ENCODE measurements around the gene TTC6. TPM values are rescaled to one million over a fixed set of nuclear protein-coding genes. Genes with fewer than 3 reads are reported as not detected.

TTC6 gene, protein sequence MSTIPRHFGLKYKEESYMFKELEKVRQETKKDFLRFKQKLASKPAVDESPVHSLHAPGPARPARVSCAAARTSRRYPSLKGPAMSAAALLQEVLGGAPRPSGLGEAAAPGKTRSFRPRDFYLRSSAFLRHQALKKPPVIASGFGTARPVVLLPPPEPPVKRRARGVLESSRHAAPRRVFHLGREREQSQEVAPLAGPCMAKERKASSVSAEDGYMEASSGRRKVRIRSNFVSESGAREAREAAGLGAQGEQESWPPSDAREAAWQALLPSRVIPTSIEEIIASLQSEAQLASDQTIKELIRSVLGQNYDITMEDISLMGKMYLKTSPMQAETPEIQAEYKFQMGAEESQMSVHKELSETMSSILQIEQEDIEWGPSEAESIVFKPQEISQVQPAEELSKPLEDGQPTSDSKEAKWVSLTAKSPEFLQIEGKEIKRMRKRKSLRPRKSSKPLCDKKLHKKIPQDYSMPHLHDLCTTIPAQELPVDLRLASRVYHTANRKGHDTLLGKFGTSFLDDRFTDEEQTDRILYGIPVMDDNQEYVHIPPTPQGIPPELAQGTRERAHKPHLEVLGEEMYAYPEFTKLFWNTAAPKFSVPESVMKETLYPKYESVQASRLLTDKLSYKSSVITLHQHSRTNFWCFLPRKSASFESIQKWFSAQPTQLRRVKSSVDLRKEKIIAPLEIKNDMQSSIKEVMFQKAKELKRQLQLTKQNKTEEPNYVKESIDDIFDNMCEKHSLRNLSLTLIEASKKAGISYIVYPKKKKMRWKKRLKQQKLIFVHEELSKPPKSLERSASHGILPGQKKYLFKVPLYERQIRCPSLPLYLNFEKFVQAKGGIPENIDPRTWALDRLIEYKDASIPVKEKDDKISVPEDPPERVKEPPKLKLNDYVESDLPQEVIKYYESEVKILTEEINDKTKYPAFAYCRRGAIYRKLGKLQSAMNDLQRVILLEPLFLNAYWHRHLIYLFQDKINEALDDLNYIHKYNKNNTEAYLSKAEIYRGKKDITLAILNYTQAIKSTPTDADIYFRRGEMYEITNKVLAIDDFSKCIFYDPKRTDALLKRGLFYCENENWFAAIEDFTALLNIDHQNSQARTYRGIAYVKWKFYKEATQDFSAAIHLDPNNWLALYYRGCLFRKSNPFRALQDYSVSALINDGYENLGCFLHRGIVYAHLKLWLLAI (N-terminal part only)
- total RNA-seq, result under 0.01 TPM in 1 of 2 replicates, not detected in the other

DNA sequence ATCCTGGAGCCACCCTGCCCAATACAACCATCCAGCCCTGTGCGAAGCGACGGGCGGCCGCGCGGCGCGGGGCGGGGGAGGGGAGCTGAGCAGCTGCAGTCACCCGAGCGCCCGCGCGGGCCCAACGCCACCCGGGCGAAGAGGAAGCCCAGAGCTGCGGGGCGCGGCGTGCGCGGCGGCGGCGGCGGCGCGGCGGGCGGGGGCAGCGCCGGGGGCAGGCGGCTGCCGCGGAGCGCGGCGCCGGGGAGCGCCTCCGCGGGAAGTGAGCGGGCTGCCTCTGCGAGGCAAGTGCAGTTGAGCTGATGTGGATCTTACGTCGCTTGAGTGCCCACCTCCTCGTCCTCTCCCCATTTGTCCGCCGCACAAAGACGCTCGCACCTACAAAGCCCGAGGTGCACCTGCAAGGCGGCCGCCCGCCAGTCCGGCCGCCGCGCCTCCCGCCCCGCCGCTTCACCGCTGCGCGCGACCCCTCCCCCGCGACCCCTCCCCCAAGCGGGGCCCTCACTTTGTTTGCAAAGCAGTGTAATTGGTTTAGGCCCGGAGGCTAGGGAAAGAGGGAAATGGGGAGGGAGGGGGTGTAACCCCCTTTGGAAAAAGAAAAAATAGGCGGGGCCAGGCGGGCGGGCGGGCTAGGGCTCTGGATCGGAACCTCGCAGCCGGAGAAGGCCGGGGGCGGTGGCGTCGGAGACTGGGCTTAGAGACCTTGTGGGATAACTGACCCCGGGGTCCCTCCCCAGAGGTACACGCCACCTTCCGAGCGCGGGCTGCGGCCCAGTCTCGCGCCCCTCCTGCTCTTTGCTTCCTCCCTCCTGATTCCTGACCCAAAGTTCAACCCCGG lies at the start of gene TTC6, which contains the start of gene FOXA1:
TSS of gene TTC6 (plus strand) at position 659 of the 838 bp plus-strand sequence. CDS start 26,436 bp downstream, outside the sequence.
TSS of gene FOXA1 (minus strand) at position 279 of the 838 bp plus-strand sequence. CDS start at position 2, 277 bp downstream.

Other genes with a start within 250 kb of the TTC6 start
- under 0.01 and 0.91 TPM in 2 replicates for gene FOXA1, start 380 bp upstream of the TTC6 start, total RNA-seq

All from epithelial cell of umbilical artery (primary cell).